Spleen (tissue), 7 donors: ENCODE data around the gene TMEM131.

ENCODE experiments used
- CTCF ChIP-seq, 11 experiments: fragments of 200-600 bp in 7 of 11; fragments of 450-650 bp in 4 of 11; sonication (generic) in 4 of 11; IDR thresholded peaks in 8 of 11; conservative IDR thresholded peaks in 3 of 11; 1 replicate in 7 of 11; 2 replicates in 4 of 11; pipeline versions ENCODE4 v1.4.0 to v1.8.0; 2016 to 2021; ENCODE audit warnings: antibody characterized with exemption in 11 of 11, inconsistent platforms in 4 of 11, mild to moderate bottlenecking in 1 of 11
- POLR2A ChIP-seq, 3 donors: fragments of 450-650 bp; IDR thresholded peaks; one replicate each; pipeline ENCODE4 v1.5.1; 2017; ENCODE audit warnings: antibody characterized with exemption in 3 of 3, mild to moderate bottlenecking in 1 of 3
- POLR2AphosphoS5 ChIP-seq, 3 donors: sonication (generic); formaldehyde crosslinking; IDR thresholded peaks; one replicate each; pipeline ENCODE4 v1.5.1; 2017; ENCODE audit warnings: antibody characterized with exemption in 3 of 3
- donor health status: DM: no; HTN: no; CAD: no; lungs with moderate emphysema.
- donor health status: DM: no; HTN: no; CAD: no.
- donor health status: DM: no; HTN: no; CAD: no.

- TF ChIP-seq CTCF (IDR thresholded peaks at IDR 0.05 in 8 of 11, conservative IDR thresholded peaks at IDR 0.05 in 3 of 11) (no peak), POLR2A (IDR thresholded peaks at IDR 0.05) (no peak), POLR2AphosphoS5 (IDR thresholded peaks at IDR 0.05) (no peak)
Observed at GRCh38 chr2:97760480-97761049, 235.2 kb downstream of the TMEM131 start.
